Stomach (tissue), 9 donors: ENCODE results near the gene RGS6. TPM values are rescaled to one million over a fixed set of nuclear protein-coding genes. Genes with fewer than 3 reads are reported as not detected.
A peak's percentile ranks its signal among the peaks of the same experiment; 100 is the strongest.

Experiments
- DNase-seq, 2 donors: peaks; one replicate each; pipeline versions ENCODE4 v3.0.0 to v3.0.0-alpha.2; 2013 to 2019
- H3K27ac ChIP-seq, 5 donors: fragments of 200-600 bp in 4 of 5; sonication (generic) in 4 of 5; one replicate each; pipeline ENCODE4 v1.5.1; 2013 to 2019; ENCODE audit warnings: mild to moderate bottlenecking in 1 of 5, moderate library complexity in 1 of 5
- H3K27me3 ChIP-seq, 3 donors: fragments of 200-600 bp; sonication (generic); one replicate each; pipeline ENCODE4 v1.5.1; 2017 to 2019; ENCODE audit warnings: mixed run types in 1 of 3
- H3K36me3 ChIP-seq, 4 donors: fragments of 200-600 bp; sonication (generic); 1 replicate in 3 of 4; 2 replicates in 1 of 4; pipeline ENCODE4 v1.5.1; 2016 to 2019
- H3K4me1 ChIP-seq, 4 donors: fragments of 200-600 bp; sonication (generic); one replicate each; pipeline ENCODE4 v1.5.1; 2016 to 2019
- H3K4me3 ChIP-seq, 4 donors: fragments of 200-600 bp; sonication (generic) in 3 of 4; one replicate each; pipeline ENCODE4 v1.5.1; 2016 to 2019; ENCODE audit warnings: mild to moderate bottlenecking in 1 of 4
- H3K9me3 ChIP-seq, 4 donors: fragments of 200-600 bp; sonication (generic); one replicate each; pipeline ENCODE4 v1.5.1; 2016 to 2019
- CTCF ChIP-seq, 7 experiments: fragments of 450-650 bp in 4 of 7; fragments of 200-600 bp in 3 of 7; sonication (generic) in 3 of 7; IDR thresholded peaks; one replicate each; pipeline ENCODE4 v1.5.1; 2016 to 2019; ENCODE audit warnings: antibody characterized with exemption in 7 of 7, control low read depth in 2 of 7, mild to moderate bottlenecking in 1 of 7
- EP300 ChIP-seq: sonication (generic); formaldehyde crosslinking; IDR thresholded peaks from one replicate; pipeline ENCODE4 v1.6.1; 2017; ENCODE audit warnings: antibody characterized with exemption
- POLR2A ChIP-seq, 4 donors: fragments of 450-650 bp; IDR thresholded peaks; one replicate each; pipeline ENCODE4 v1.6.1; 2016; ENCODE audit warnings: antibody characterized with exemption in 4 of 4, control low read depth in 2 of 4, mild to moderate bottlenecking in 1 of 4, moderate library complexity in 1 of 4
- POLR2AphosphoS5 ChIP-seq, 3 donors: sonication (generic); formaldehyde crosslinking; IDR thresholded peaks; one replicate each; pipeline ENCODE4 v1.6.1; 2016; ENCODE audit warnings: antibody characterized with exemption in 3 of 3
- WGBS, 5 donors: extraction: QIAGEN DNeasy Blood & Tissue Kit in 3 of 5; methylation state at CpG; one replicate each; pipeline versions ENCODE4 v1.1.5 to v1.1.7; 2013 to 2018; 5-methylcytosine and 5-hydroxymethylcytosine counted together
- intact Hi-C: fragments of 100-400 bp; cut with DNase I; formaldehyde crosslinking; loops from one replicate; pipeline ENCODE4 v1.15.1; 2023; ENCODE audit warnings: low total_unique reads
- polyA plus RNA-seq, 3 donors: library from polyadenylated mRNA; stranded (reverse); fragments of 200-250 nt; gene quantifications; one replicate each; pipeline ENCODE4 v1.2.3, GENCODE V29; 2013
- total RNA-seq, 5 donors: library from RNA; depleted of rRNA; stranded (reverse); fragments of >200 nt; gene quantifications; one replicate each; pipeline versions ENCODE4 v1.1.0 to v1.2.3, GENCODE V29; 2014 to 2016
- donor health status: healthy with polysubstance abuse.
- donor health status: Bipolar disorder and iron deficiency.
- donor health status: healthy.

RGS6 gene
- total and polyA plus RNA-seq, 8 donors = 0.25 to 18.0 (median 0.92) TPM; not detected in 1

- no peaks in the 10 kb centered on the region for H3K9me3 ChIP-seq
- intact Hi-C loops = no loop called here
- TF ChIP-seq EP300 (no peak), CTCF (IDR thresholded peaks at IDR 0.05) (no peak), POLR2A (IDR thresholded peaks at IDR 0.05) (no peak), POLR2AphosphoS5 (IDR thresholded peaks at IDR 0.05) (no peak)
- H3K4me3 ChIP-seq = no peak overlapping the region
- no peak overlapping the region for H3K27ac ChIP-seq
- H3K27me3 ChIP-seq = peaks cover 0 to 5% (median 4%) of the 10 kb centered on the region in 3 donors
- no peaks in the 10 kb centered on the region for H3K36me3 ChIP-seq
- peak in 1 of 2 donors; percentile 47 for DNase-seq
- 64 to 79% (median 71%) methylated on average over 14 of the region's 14 CpGs for WGBS, 5 donors
- H3K4me1 ChIP-seq = peaks cover 0 to 14% (median 0%) of the 10 kb centered on the region in 4 donors
These were observed 607.6 kb downstream of the RGS6 start for GRCh38 chr14:72539661-72540315.

- WGBS, 5 donors = 91 to 97% (median 95%) methylated on average over 6 of the region's 6 CpGs
- H3K27me3 ChIP-seq = peaks cover 0 to 14% (median 5%) of the 10 kb centered on the region in 3 donors
- no peak for DNase-seq
- no peaks in the 10 kb centered on the region for H3K36me3 ChIP-seq
- TF ChIP-seq CTCF (IDR thresholded peaks at IDR 0.05) (no peak), EP300 (no peak)
- H3K9me3 ChIP-seq = no peaks in the 10 kb centered on the region
- intact Hi-C loops = no loop called here
- no peak overlapping the region for H3K27ac ChIP-seq
- no peak overlapping the region for H3K4me3 ChIP-seq
- H3K4me1 ChIP-seq = peaks cover 0 to 6% (median 0%) of the 10 kb centered on the region in 4 donors
These were observed 608.6 kb downstream of the RGS6 start for GRCh38 chr14:72540836-72541235.

GRCh38 chr14:72541546-72541945 is 609.3 kb downstream of the RGS6 start:
- no peak for DNase-seq
- H3K27ac ChIP-seq = no peak overlapping the region
- peaks cover 0 to 19% (median 5%) of the 10 kb centered on the region in 3 donors for H3K27me3 ChIP-seq
- intact Hi-C loops = no loop called here
- no peaks in the 10 kb centered on the region for H3K9me3 ChIP-seq
- 83 to 93% (median 87%) methylated on average over 8 of the region's 8 CpGs for WGBS, 5 donors
- no peaks in the 10 kb centered on the region for H3K4me1 ChIP-seq
- no peak overlapping the region for H3K4me3 ChIP-seq
- no peaks in the 10 kb centered on the region for H3K36me3 ChIP-seq
- TF ChIP-seq EP300 (no peak), POLR2A (IDR thresholded peaks at IDR 0.05) (no peak), CTCF (IDR thresholded peaks at IDR 0.05) (no peak), POLR2AphosphoS5 (IDR thresholded peaks at IDR 0.05) (no peak)

DNA sequence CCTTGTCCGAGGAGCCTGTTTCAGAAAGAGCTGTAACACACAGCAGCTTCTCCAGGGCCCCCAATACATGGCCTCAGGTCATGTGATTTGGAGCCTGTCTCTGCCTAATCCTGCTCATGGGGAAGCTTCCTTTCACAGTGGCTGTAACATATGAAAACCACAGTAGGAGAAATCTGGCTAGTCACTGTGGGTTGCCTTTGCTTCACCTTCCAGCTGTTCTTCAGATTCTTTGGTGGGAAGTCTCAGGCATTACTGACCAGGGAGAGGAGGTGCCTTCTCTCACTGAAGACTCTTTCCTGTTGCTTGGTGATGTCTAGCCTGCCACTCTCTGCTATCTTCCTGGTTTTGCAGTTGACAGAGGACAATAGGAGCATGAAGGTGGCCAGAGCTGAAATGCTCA is 611.1 kb downstream of the RGS6 start:
- TF ChIP-seq POLR2A (IDR thresholded peaks at IDR 0.05) (no peak), POLR2AphosphoS5 (IDR thresholded peaks at IDR 0.05) (no peak)
- Histone ChIP-seq H3K9me3 (no peaks in the 10 kb centered on the region), H3K27me3 (peaks cover 0 to 33% (median 5%) of the 10 kb centered on the region in 3 donors), H3K36me3 (no peaks in the 10 kb centered on the region), H3K4me3 (no peak overlapping the region), H3K27ac (no peak overlapping the region), H3K4me1 (no peaks in the 10 kb centered on the region)
- intact Hi-C loops = no loop called here
- DNase-seq = no peak
- whole genome bisulfite sequencing, 5 donors = 71 to 92% (median 89%) methylated on average over 1 of the region's 1 CpG
